Calu3 (cell line): Measurements from ENCODE around the gene SLC37A4. TPM values are rescaled to one million over a fixed set of nuclear protein-coding genes. Genes with fewer than 3 reads are reported as not detected.

Experiments used
- BruUV-seq: library from RNA; stranded (reverse); fragments of 400-500 nt; replicated peaks from 2 replicates; lab custom pipeline; 2021; lab: Mats Ljungman, UMichigan
- CTCF ChIA-PET: fragments of 300-600 bp; sonication (Branson Sonifier 250); formaldehyde crosslinking; loops from one replicate; lab custom pipeline; 2022; ENCODE audit warnings: antibody characterized with exemption; lab: Charles Lee
- DNase-seq: peaks from one replicate; pipeline ENCODE4 v3.0.0; 2022
- H3K27ac Mint-ChIP-seq: one replicate; pipeline ENCODE4 v1.8.0; 2022; ENCODE audit warnings: mixed read lengths; ENCODE audit not compliant: unreplicated experiment
- H3K27me3 Mint-ChIP-seq: one replicate; pipeline ENCODE4 v1.8.0; 2022; ENCODE audit warnings: mixed read lengths; ENCODE audit not compliant: unreplicated experiment
- H3K36me3 Mint-ChIP-seq: one replicate; pipeline ENCODE4 v1.8.0; 2022; ENCODE audit warnings: mild to moderate bottlenecking, moderate library complexity, mixed read lengths; ENCODE audit not compliant: insufficient read depth, unreplicated experiment
- H3K4me1 Mint-ChIP-seq: one replicate; pipeline ENCODE4 v1.8.0; 2022; ENCODE audit warnings: mild to moderate bottlenecking, low read depth, mixed read lengths; ENCODE audit not compliant: unreplicated experiment
- H3K4me3 Mint-ChIP-seq: one replicate; pipeline ENCODE4 v1.8.0; 2022; ENCODE audit warnings: mild to moderate bottlenecking, low read depth, moderate library complexity, mixed read lengths; ENCODE audit not compliant: unreplicated experiment
- H3K9me3 Mint-ChIP-seq: one replicate; pipeline ENCODE4 v1.8.0; 2022; ENCODE audit warnings: low read depth, mixed read lengths; ENCODE audit not compliant: unreplicated experiment
- intact Hi-C: fragments of 100-400 bp; cut with micrococcal nuclease; formaldehyde crosslinking; loops from one replicate; pipeline ENCODE4 v1.10.0; 2022; ENCODE audit not compliant: unreplicated experiment
- total RNA-seq: library from RNA; stranded (reverse); gene quantifications from 2 replicates; pipeline ENCODE4 v1.2.3, GENCODE V29; 2022
- TF ChIP-seq, protein P1 (sequence below): fragments of 200-600 bp; IDR thresholded peaks from one replicate; pipeline ENCODE4 v1.8.0; 2022; ENCODE audit warnings: antibody characterized with exemption; ENCODE audit not compliant: unreplicated experiment

Gene SLC37A4
- total RNA-seq, 1 experiment from 2014 or later = 21.2 TPM

DNA sequence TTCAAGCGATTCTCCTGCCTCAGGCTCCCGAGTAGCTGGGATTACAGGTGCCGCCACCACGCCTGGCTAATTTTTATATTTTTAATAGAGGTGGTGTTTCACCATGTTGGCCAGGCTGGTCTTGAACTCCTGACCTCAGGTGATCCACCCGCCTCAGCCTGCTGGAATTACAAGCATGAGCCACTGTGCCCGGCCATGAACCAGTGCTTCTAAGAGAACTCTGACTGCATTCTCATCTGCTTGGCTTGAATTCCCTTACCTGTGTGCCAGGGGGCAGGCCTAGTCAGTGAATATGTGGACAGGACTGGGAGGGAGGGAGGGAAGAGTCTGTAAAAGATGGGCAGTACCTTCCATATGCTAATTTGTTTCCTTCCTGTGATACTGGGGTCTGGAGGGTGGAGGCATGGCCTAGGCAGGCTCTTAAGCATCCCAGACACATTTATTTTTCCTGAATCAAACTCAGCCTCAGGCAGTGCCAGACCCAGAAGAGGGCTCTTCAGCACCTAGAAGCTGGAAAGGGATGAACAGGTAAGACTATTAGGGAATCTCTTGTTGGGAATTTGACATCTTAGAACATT lies 19.1 kb downstream of the SLC37A4 start:
- peaks cover 17% of the 10 kb centered on the region for H3K4me1 Mint-ChIP-seq
- no peak overlapping the region for H3K27ac Mint-ChIP-seq
- TF ChIP-seq, protein P1, sequence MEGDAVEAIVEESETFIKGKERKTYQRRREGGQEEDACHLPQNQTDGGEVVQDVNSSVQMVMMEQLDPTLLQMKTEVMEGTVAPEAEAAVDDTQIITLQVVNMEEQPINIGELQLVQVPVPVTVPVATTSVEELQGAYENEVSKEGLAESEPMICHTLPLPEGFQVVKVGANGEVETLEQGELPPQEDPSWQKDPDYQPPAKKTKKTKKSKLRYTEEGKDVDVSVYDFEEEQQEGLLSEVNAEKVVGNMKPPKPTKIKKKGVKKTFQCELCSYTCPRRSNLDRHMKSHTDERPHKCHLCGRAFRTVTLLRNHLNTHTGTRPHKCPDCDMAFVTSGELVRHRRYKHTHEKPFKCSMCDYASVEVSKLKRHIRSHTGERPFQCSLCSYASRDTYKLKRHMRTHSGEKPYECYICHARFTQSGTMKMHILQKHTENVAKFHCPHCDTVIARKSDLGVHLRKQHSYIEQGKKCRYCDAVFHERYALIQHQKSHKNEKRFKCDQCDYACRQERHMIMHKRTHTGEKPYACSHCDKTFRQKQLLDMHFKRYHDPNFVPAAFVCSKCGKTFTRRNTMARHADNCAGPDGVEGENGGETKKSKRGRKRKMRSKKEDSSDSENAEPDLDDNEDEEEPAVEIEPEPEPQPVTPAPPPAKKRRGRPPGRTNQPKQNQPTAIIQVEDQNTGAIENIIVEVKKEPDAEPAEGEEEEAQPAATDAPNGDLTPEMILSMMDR = no peak
- no peak overlapping the region for H3K4me3 Mint-ChIP-seq
- DNase-seq = no peak
- H3K27me3 Mint-ChIP-seq = no peaks in the 10 kb centered on the region
- H3K36me3 Mint-ChIP-seq = peaks cover 53% of the 10 kb centered on the region
- no TSS peak for BruUV-seq
- no peaks in the 10 kb centered on the region for H3K9me3 Mint-ChIP-seq
- CTCF ChIA-PET = no interaction called here
- intact Hi-C loops = no loop called here

DNA sequence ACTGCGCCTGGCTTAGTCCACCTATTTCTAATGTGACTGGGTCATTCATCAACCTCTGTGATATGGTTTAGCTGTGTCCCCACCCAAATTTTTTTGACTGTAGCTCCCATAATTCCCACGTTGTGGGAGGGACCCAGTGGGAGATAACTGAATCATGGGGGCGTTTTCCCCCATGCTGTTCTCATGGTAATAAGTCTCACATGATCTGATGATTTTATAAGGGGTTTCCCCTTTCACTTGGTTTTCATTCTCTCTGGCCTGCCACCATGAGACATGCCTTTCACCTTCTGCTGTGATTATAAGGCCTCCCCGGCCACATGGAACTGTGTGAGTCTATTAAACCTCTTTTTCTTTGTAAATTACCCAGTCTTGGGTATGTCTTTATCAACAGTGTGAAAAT lies 24.0 kb downstream of the SLC37A4 start:
- H3K36me3 Mint-ChIP-seq = peaks cover 17% of the 10 kb centered on the region
- H3K4me1 Mint-ChIP-seq = peaks cover 9% of the 10 kb centered on the region
- CTCF ChIA-PET = no interaction called here

DNA sequence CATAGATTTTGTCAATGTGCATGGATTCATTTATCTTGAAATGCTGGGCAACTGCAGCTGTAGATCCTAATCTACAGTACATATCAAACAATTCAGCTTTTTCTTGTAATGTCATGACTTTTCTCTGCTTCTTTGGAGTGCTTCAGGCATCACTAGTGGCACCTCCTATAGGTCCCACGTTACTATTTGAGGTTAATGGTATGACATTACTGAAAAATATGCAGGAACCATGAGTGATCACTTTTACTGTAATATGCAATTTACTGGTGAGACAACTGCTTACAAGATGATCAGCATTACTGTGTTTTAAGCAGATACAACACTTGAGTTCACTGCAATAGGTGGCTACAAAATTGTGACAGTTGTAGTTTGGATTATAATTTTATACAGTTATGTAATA lies 29.8 kb downstream of the SLC37A4 start:
- TF ChIP-seq, protein P1 = no peak
- intact Hi-C loops = no loop called here
- H3K27me3 Mint-ChIP-seq = no peaks in the 10 kb centered on the region
- DNase-seq = no peak
- CTCF ChIA-PET = no interaction called here
- H3K9me3 Mint-ChIP-seq = no peaks in the 10 kb centered on the region
- no peak overlapping the region for H3K27ac Mint-ChIP-seq
- H3K4me3 Mint-ChIP-seq = no peak overlapping the region
- no TSS peak for BruUV-seq
- H3K4me1 Mint-ChIP-seq = peaks cover 9% of the 10 kb centered on the region
- H3K36me3 Mint-ChIP-seq = peaks cover 43% of the 10 kb centered on the region

More for the DNA sequence above, 24.0 kb downstream of the SLC37A4 start:
- Mint-ChIP-seq H3K27ac (no peak overlapping the region), H3K9me3 (no peaks in the 10 kb centered on the region), H3K4me3 (no peak overlapping the region), H3K27me3 (no peaks in the 10 kb centered on the region)
- intact Hi-C loops = no loop called here
- TF ChIP-seq, protein P1 = no peak
- no TSS peak for BruUV-seq
- DNase-seq = no peak

DNA sequence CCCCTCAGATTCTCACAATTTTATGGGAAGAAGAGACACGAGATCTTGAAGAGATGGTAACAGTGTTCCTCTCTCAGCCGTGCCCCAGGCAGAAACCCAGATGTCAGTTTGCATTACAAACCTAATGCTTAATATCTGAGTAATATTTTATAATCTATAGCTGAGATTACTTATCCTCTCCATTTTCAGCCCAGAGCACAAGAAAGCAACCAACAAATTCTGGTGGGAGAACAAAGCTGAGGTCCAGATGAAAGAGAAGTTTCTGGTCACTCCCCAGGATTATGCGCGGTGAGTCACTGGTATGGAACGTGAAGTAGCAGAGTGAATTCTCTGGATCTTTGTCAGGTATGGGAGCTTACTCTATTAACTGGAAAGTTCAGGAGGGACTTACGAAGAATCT lies 31.9 kb downstream of the SLC37A4 start:
- intact Hi-C loops = no loop called here
- TF ChIP-seq, protein P1 = no peak
- CTCF ChIA-PET = interaction anchor here (1.0 kb wide), 1 partner anchor 309 kb away, joined by 3 read pairs; no protein-coding TSS in a partner anchor
- BruUV-seq = TSS peak; percentile 46
- peak overlapping the region; percentile 99 for H3K4me3 Mint-ChIP-seq
- H3K4me1 Mint-ChIP-seq = peaks cover 9% of the 10 kb centered on the region
- no peaks in the 10 kb centered on the region for H3K9me3 Mint-ChIP-seq
- no peaks in the 10 kb centered on the region for H3K27me3 Mint-ChIP-seq
- peak overlapping the region; percentile 45 for H3K27ac Mint-ChIP-seq
- H3K36me3 Mint-ChIP-seq = peaks cover 43% of the 10 kb centered on the region
- DNase-seq = peak; percentile 59
